A673 (cell line): ENCODE results near the gene LARP4B. TPM values are rescaled to one million over a fixed set of nuclear protein-coding genes. Genes with fewer than 3 reads are reported as not detected.

ENCODE experiments used
- BruUV-seq: library from RNA; stranded (reverse); fragments of 400-500 nt; replicated peaks from 2 replicates; lab custom pipeline; 2021; lab: Mats Ljungman, UMichigan
- CTCF ChIA-PET: fragments of 300-600 bp; sonication (Branson Sonifier 250); formaldehyde crosslinking; loops from one replicate; lab custom pipeline; 2022; ENCODE audit warnings: antibody characterized with exemption; lab: Charles Lee
- POLR2A ChIA-PET: fragments of 300-600 bp; sonication (Branson Sonifier 250); formaldehyde crosslinking; loops from one replicate; lab custom pipeline; 2022; ENCODE audit warnings: antibody characterized with exemption; ENCODE audit not compliant: low non-redundant PET; lab: Charles Lee
- DNase-seq: peaks from one replicate; pipeline ENCODE4 v3.0.0-alpha.2; 2015; ENCODE audit warnings: low spot score
- H3K27ac ChIP-seq: fragments of 200-600 bp; sonication (generic); 2 replicates; pipeline ENCODE4 v1.5.1; 2016; ENCODE audit warnings: mixed run types, low read depth, mild to moderate bottlenecking, mixed read lengths, antibody characterized with exemption, low read length; ENCODE audit not compliant: poor library complexity, severe bottlenecking
- H3K27me3 ChIP-seq: fragments of 200-600 bp; sonication (generic); replicated peaks from 2 replicates; pipeline ENCODE4 v1.6.1; 2017; ENCODE audit warnings: mixed run types, low read depth, mild to moderate bottlenecking, mixed read lengths, antibody characterized with exemption, low read length; ENCODE audit not compliant: insufficient read depth, poor library complexity
- H3K36me3 ChIP-seq: fragments of 200-600 bp; sonication (generic); 2 replicates; pipeline ENCODE4 v1.6.1; 2016; ENCODE audit warnings: mixed run types, mild to moderate bottlenecking, mixed read lengths, antibody characterized with exemption, low read length; ENCODE audit not compliant: insufficient read depth, poor library complexity, severe bottlenecking
- H3K4me1 ChIP-seq: fragments of 200-600 bp; sonication (generic); 2 replicates; pipeline ENCODE4 v1.6.1; 2017; ENCODE audit warnings: mixed run types, mild to moderate bottlenecking, mixed read lengths, antibody characterized with exemption, low read length; ENCODE audit not compliant: insufficient read depth, poor library complexity, severe bottlenecking
- H3K4me3 ChIP-seq: fragments of 200-600 bp; sonication (generic); 2 replicates; pipeline ENCODE4 v1.5.1; 2016; ENCODE audit warnings: low read depth, mixed run types, mild to moderate bottlenecking, mixed read lengths, low read length; ENCODE audit not compliant: poor library complexity, severe bottlenecking
- H3K9me3 ChIP-seq: fragments of 200-600 bp; sonication (generic); 2 replicates; pipeline ENCODE4 v1.6.1; 2016; ENCODE audit warnings: mixed run types, low read depth, mild to moderate bottlenecking, mixed read lengths, antibody characterized with exemption, low read length; ENCODE audit not compliant: poor library complexity, severe bottlenecking
- CTCF ChIP-seq: fragments of 300-800, 200-600 bp; sonication (generic); conservative IDR thresholded peaks from 2 replicates; pipeline ENCODE4 v1.5.1; 2017; ENCODE audit warnings: low read depth, mild to moderate bottlenecking, antibody characterized with exemption, low read length, moderate library complexity, mixed read lengths
- EZH2 ChIP-seq: fragments of 200-600 bp; sonication (generic); IDR thresholded peaks from 2 replicates; pipeline ENCODE4 v1.6.1; 2017; ENCODE audit warnings: borderline replicate concordance, low read depth, mild to moderate bottlenecking, mixed read lengths, antibody characterized with exemption, low read length; ENCODE audit not compliant: poor library complexity, severe bottlenecking
- intact Hi-C: fragments of 100-400 bp; cut with micrococcal nuclease; formaldehyde crosslinking; loops from one replicate; pipeline ENCODE4 v1.10.0; 2022; ENCODE audit not compliant: unreplicated experiment
- total RNA-seq: library from RNA; stranded (reverse); gene quantifications from 2 replicates; pipeline ENCODE4 v1.2.3, GENCODE V29; 2021

LARP4B gene
- total RNA-seq, 1 experiment from 2014 or later, result 101 TPM

GRCh38 chr10:786633-787474 is 144.7 kb downstream of the LARP4B start:
- DNase-seq, result no peak
- intact Hi-C loops, result no loop called here
- ChIA-PET POLR2A (no interaction called here), CTCF (no interaction called here)
- BruUV-seq, result no TSS peak
- Histone ChIP-seq H3K36me3 (no peaks in the 10 kb centered on the region), H3K4me3 (no peak overlapping the region), H3K9me3 (no peaks in the 10 kb centered on the region), H3K27me3 (no peaks in the 10 kb centered on the region), H3K27ac (no peak overlapping the region), H3K4me1 (no peaks in the 10 kb centered on the region)
- TF ChIP-seq EZH2 (no peak), CTCF (no peak)

GRCh38 chr10:785861-786214 is 145.7 kb downstream of the LARP4B start:
- CTCF ChIA-PET, result interaction anchor here (1.6 kb wide), 1 partner anchor 275 kb away, joined by 3 read pairs; no protein-coding TSS in a partner anchor
- Histone ChIP-seq H3K4me1 (no peaks in the 10 kb centered on the region), H3K9me3 (no peaks in the 10 kb centered on the region), H3K36me3 (no peaks in the 10 kb centered on the region), H3K4me3 (no peak overlapping the region), H3K27ac (no peak overlapping the region), H3K27me3 (no peaks in the 10 kb centered on the region)
- POLR2A ChIA-PET, result no interaction called here
- intact Hi-C loops, result no loop called here
- no peak for DNase-seq
- BruUV-seq, result no TSS peak
- no peak for TF ChIP-seq EZH2
- TF ChIP-seq CTCF, result no peak

- H3K36me3 ChIP-seq, result no peaks in the 10 kb centered on the region
Observed at GRCh38 chr10:785089-785860, 146.2 kb downstream of the LARP4B start.

More at GRCh38 chr10:785089-785860, 146.2 kb downstream of the LARP4B start:
- Histone ChIP-seq H3K27me3 (no peaks in the 10 kb centered on the region), H3K4me1 (no peaks in the 10 kb centered on the region), H3K4me3 (peak overlapping the region; percentile 44), H3K9me3 (no peaks in the 10 kb centered on the region), H3K27ac (no peak overlapping the region)
- DNase-seq, result no peak
- ChIA-PET POLR2A (no interaction called here), CTCF (interaction anchor here (0.6 to 1.6 kb wide), 3 partner anchors 13 to 303 kb away, joined by 3 to 8 read pairs (median 4); no protein-coding TSS in a partner anchor)
- intact Hi-C loops, result no loop called here
- TF ChIP-seq EZH2, result no peak
- no peak for TF ChIP-seq CTCF
- BruUV-seq, result no TSS peak
